Chondrocyte (in vitro differentiated cells): ENCODE measurements around the gene TPRG1. TPM values are rescaled to one million over a fixed set of nuclear protein-coding genes. Genes with fewer than 3 reads are reported as not detected.

Experiments
- DNase-seq: peaks from one replicate; pipeline ENCODE4 v3.0.0; 2021; ENCODE audit warnings: mixed read lengths, low spot score
- H3K27ac Mint-ChIP-seq: one replicate; pipeline ENCODE4 v1.8.0; 2021; ENCODE audit warnings: mild to moderate bottlenecking, moderate library complexity, mixed read lengths; ENCODE audit not compliant: unreplicated experiment
- H3K27me3 Mint-ChIP-seq: 2 replicates; pipeline ENCODE4 v1.8.0; 2021; ENCODE audit warnings: low read depth, mixed read lengths
- H3K36me3 Mint-ChIP-seq: 2 replicates; pipeline ENCODE4 v1.8.0; 2021; ENCODE audit warnings: low read depth, mixed read lengths
- H3K4me1 Mint-ChIP-seq: 2 replicates; pipeline ENCODE4 v1.8.0; 2021; ENCODE audit warnings: low read depth, mild to moderate bottlenecking, mixed read lengths
- H3K4me3 Mint-ChIP-seq: one replicate; pipeline ENCODE4 v1.8.0; 2021; ENCODE audit warnings: mild to moderate bottlenecking, moderate library complexity, mixed read lengths; ENCODE audit not compliant: unreplicated experiment
- H3K9me3 Mint-ChIP-seq: 2 replicates; pipeline ENCODE4 v1.8.0; 2021; ENCODE audit warnings: low read depth, mixed read lengths
- CTCF ChIP-seq: fragments of 200-600 bp; sonication (generic); IDR thresholded peaks from 2 replicates; pipeline ENCODE4 v1.5.0; 2021; ENCODE audit warnings: antibody characterized with exemption, mild to moderate bottlenecking, moderate library complexity
- total RNA-seq: library from RNA; stranded (reverse); gene quantifications from 3 replicates; pipeline ENCODE4 v1.2.1, GENCODE V29; 2021

Gene TPRG1
- total RNA-seq, 1 donor from 2014 or later, result 1.3 TPM

GRCh38 chr3:189307963-189308362, 136.2 kb downstream of the TPRG1 start:
- H3K4me1 Mint-ChIP-seq, result peaks cover 27% of the 10 kb centered on the region
- DNase-seq, result no peak
- no peak overlapping the region for H3K4me3 Mint-ChIP-seq
- no peaks in the 10 kb centered on the region for H3K36me3 Mint-ChIP-seq
- H3K27ac Mint-ChIP-seq, result no peak overlapping the region
- H3K9me3 Mint-ChIP-seq, result no peaks in the 10 kb centered on the region
- TF ChIP-seq CTCF, result no peak
- H3K27me3 Mint-ChIP-seq, result peaks cover 9% of the 10 kb centered on the region

GRCh38 chr3:189308608-189309007, 136.8 kb downstream of the TPRG1 start:
- DNase-seq, result no peak
- H3K27ac Mint-ChIP-seq, result no peak overlapping the region
- H3K27me3 Mint-ChIP-seq, result peaks cover 9% of the 10 kb centered on the region
- H3K9me3 Mint-ChIP-seq, result no peaks in the 10 kb centered on the region
- no peaks in the 10 kb centered on the region for H3K36me3 Mint-ChIP-seq
- peaks cover 25% of the 10 kb centered on the region for H3K4me1 Mint-ChIP-seq
- H3K4me3 Mint-ChIP-seq, result no peak overlapping the region
- TF ChIP-seq CTCF, result no peak

DNA sequence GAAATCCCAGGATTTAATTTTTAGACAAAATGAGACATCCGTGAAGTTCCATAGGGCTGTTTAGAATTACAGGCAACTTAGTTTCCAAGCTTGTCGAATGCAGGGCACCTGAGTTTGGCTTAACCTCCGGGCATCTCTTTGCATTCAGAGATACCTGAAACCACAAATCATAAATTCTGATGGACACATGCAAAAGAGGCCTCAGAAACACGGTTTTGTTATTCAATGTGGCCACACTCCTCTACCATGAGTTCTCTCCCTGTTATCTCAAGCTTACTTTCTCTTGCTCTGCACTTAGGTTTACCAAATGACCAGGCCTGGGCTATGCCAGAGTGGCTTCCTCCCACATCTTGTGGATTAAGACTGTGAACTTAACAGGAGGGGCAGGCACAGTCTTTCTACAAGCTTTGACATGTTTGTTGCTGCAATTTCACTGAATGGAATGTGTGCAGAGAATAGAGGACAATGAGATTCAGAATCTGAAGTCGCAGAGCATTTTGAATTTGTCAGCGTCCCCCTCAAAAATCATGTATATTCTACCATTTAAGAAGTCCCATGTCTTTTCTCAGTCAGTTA, 137.7 kb downstream of the TPRG1 start:
- no peak for TF ChIP-seq CTCF
- no peaks in the 10 kb centered on the region for H3K36me3 Mint-ChIP-seq
- peaks cover 16% of the 10 kb centered on the region for H3K4me1 Mint-ChIP-seq
- DNase-seq, result no peak
- peaks cover 14% of the 10 kb centered on the region for H3K27me3 Mint-ChIP-seq
- no peak overlapping the region for H3K27ac Mint-ChIP-seq
- no peak overlapping the region for H3K4me3 Mint-ChIP-seq
- H3K9me3 Mint-ChIP-seq, result no peaks in the 10 kb centered on the region

DNA sequence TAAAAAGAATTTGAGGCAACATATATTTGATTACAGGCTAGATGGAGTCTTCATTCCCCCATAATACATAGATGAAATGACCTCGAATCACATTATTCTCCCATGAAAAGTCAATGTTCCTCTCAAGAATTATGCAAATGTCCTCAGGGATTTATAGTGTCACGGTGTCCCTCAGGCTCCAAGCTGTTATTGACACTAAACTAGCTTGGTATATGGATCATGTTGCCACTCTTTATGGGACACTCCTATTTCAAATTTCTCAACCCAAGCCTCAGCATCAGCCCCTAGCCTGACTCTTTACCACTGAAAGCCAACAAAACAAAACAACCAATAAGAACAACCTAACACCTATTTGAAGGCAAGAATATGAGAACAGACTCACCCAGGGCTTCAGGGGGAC, 139.8 kb downstream of the TPRG1 start:
- no peak overlapping the region for H3K4me3 Mint-ChIP-seq
- no peak for DNase-seq
- no peak for TF ChIP-seq CTCF
- H3K27ac Mint-ChIP-seq, result no peak overlapping the region
- H3K4me1 Mint-ChIP-seq, result peaks cover 6% of the 10 kb centered on the region
- H3K9me3 Mint-ChIP-seq, result no peaks in the 10 kb centered on the region
- peaks cover 14% of the 10 kb centered on the region for H3K27me3 Mint-ChIP-seq
- no peaks in the 10 kb centered on the region for H3K36me3 Mint-ChIP-seq

- TF ChIP-seq CTCF, result no peak
- H3K9me3 Mint-ChIP-seq, result no peaks in the 10 kb centered on the region
Observed at GRCh38 chr3:189312866-189313265, 141.1 kb downstream of the TPRG1 start.

More at GRCh38 chr3:189312866-189313265, 141.1 kb downstream of the TPRG1 start:
- no peak overlapping the region for H3K27ac Mint-ChIP-seq
- DNase-seq, result no peak
- no peak overlapping the region for H3K4me3 Mint-ChIP-seq
- peaks cover 18% of the 10 kb centered on the region for H3K27me3 Mint-ChIP-seq
- no peaks in the 10 kb centered on the region for H3K36me3 Mint-ChIP-seq
- peaks cover 6% of the 10 kb centered on the region for H3K4me1 Mint-ChIP-seq
